Keratinocyte (primary cell): Measurements from ENCODE around the gene DNAJB13. TPM values are rescaled to one million over a fixed set of nuclear protein-coding genes. Genes with fewer than 3 reads are reported as not detected.

Experiments
- DNase-seq: peaks from one replicate; pipeline ENCODE4 v3.0.0-alpha.2; 2011; ENCODE audit warnings: low read depth, missing footprints, low spot score
- FAIRE-seq: peaks from 2 replicates; lab custom pipeline; 2011; peaks lifted over from hg19 to GRCh38; lab: Jason Lieb, UNC
- H2AFZ ChIP-seq: 2 replicates; pipeline ENCODE4 v1.6.0; 2012; ENCODE audit warnings: low read length, control low read depth, inconsistent platforms; ENCODE audit not compliant: control insufficient read depth
- H3K27ac ChIP-seq: 2 replicates; pipeline ENCODE4 v1.5.1; 2011; ENCODE audit warnings: low read length; ENCODE audit not compliant: control insufficient read depth, insufficient read depth
- H3K27me3 ChIP-seq: 3 replicates; pipeline ENCODE4 v1.6.0; 2011; ENCODE audit warnings: low read length; ENCODE audit not compliant: control insufficient read depth, insufficient read depth; ENCODE audit errors: extremely low read depth
- H3K36me3 ChIP-seq, 2 experiments: 2 replicates in 1 of 2; 3 replicates in 1 of 2; pipeline ENCODE4 v1.5.1; 2011; ENCODE audit warnings: low read length in 2 of 2, mild to moderate bottlenecking in 1 of 2; ENCODE audit not compliant: control insufficient read depth in 2 of 2, insufficient read depth in 2 of 2; ENCODE audit errors: extremely low read depth in 1 of 2
- H3K4me1 ChIP-seq: 3 replicates; pipeline ENCODE4 v1.5.1; 2011; ENCODE audit warnings: low read length; ENCODE audit not compliant: control insufficient read depth, insufficient read depth; ENCODE audit errors: extremely low read depth
- H3K4me2 ChIP-seq: 3 replicates; pipeline ENCODE4 v1.6.0; 2011; ENCODE audit warnings: low read depth, low read length; ENCODE audit not compliant: control insufficient read depth, insufficient read depth; ENCODE audit errors: extremely low read depth
- H3K4me3 ChIP-seq, 3 experiments: fragments of 200-600 bp in 1 of 3; sonication (generic) in 1 of 3; 2 replicates in 2 of 3; 3 replicates in 1 of 3; pipeline ENCODE4 v1.5.1; 2011 to 2016; ENCODE audit warnings: low read length in 3 of 3, mild to moderate bottlenecking in 3 of 3, control low read depth in 2 of 3, inconsistent platforms in 1 of 3, low read depth in 1 of 3, mixed read lengths in 1 of 3, mixed run types in 1 of 3, moderate library complexity in 1 of 3; ENCODE audit not compliant: control insufficient read depth in 2 of 3, insufficient read depth in 2 of 3; ENCODE audit errors: extremely low read depth in 1 of 3
- H3K79me2 ChIP-seq: 2 replicates; pipeline ENCODE4 v1.6.0; 2012; ENCODE audit warnings: low read length; ENCODE audit not compliant: control insufficient read depth, insufficient read depth
- H3K9ac ChIP-seq: 3 replicates; pipeline ENCODE4 v1.6.0; 2011; ENCODE audit warnings: low read length; ENCODE audit not compliant: control insufficient read depth, insufficient read depth; ENCODE audit errors: extremely low read depth
- H3K9me1 ChIP-seq: 3 replicates; pipeline ENCODE4 v1.6.0; 2011; ENCODE audit warnings: low read length; ENCODE audit not compliant: control insufficient read depth, insufficient read depth; ENCODE audit errors: extremely low read depth
- H3K9me3 ChIP-seq: 2 replicates; pipeline ENCODE4 v1.5.1; 2012; ENCODE audit warnings: low read depth, low read length; ENCODE audit not compliant: control insufficient read depth
- H4K20me1 ChIP-seq: 3 replicates; pipeline ENCODE4 v1.6.0; 2011; ENCODE audit warnings: low read length; ENCODE audit not compliant: control insufficient read depth, insufficient read depth; ENCODE audit errors: extremely low read depth
- CTCF ChIP-seq, 3 experiments: IDR thresholded peaks in 1 of 3; conservative IDR thresholded peaks in 1 of 3; optimal IDR thresholded peaks in 1 of 3; 2 replicates in 2 of 3; 3 replicates in 1 of 3; pipeline versions ENCODE3 to v1.5.1; 2011; ENCODE audit warnings: low read length in 3 of 3, mild to moderate bottlenecking in 3 of 3, moderate library complexity in 2 of 3, control low read depth in 1 of 3, inconsistent platforms in 1 of 3; ENCODE audit not compliant: insufficient read depth in 2 of 3; ENCODE audit errors: extremely low read depth in 1 of 3
- EZH2 ChIP-seq: IDR thresholded peaks from one replicate; pipeline ENCODE4 v1.6.1; 2012; ENCODE audit warnings: inconsistent platforms, mild to moderate bottlenecking, low read length, moderate library complexity
- dilution Hi-C: fragments of 300-500 bp; cut with MboI; formaldehyde crosslinking; loops from one replicate; pipeline ENCODE4 v1.7.0; 2020; ENCODE audit warnings: low sequenced_read_pairs; ENCODE audit not compliant: extremely low pct_ligation_motif_present
- polyA plus RNA-seq, 5 experiments: library from polyadenylated mRNA; depleted of rRNA in 3 of 5; stranded (reverse) in 3 of 5; stranded (forward) in 1 of 5; unstranded in 1 of 5; fragments of >200 nt; gene quantifications; 1 replicate in 1 of 5; 2 replicates in 3 of 5; 3 replicates in 1 of 5; pipeline versions ENCODE4 v1.2.1 to v1.2.3, GENCODE V29; 2011 to 2012; ENCODE audit warnings: missing spikeins in 2 of 5, low read depth in 1 of 5, low replicate concordance in 1 of 5

Gene DNAJB13
- polyA plus RNA-seq, 1 donor (not counting 4 experiments of a cell fraction or from before 2014, with no cell fraction given) = 0.09 TPM

GRCh38 chr11:74015919-74016684, 65.3 kb downstream of the DNAJB13 start:
- Histone ChIP-seq H4K20me1 (no peaks in the 10 kb centered on the region), H3K9me1 (no peaks in the 10 kb centered on the region), H3K79me2 (no peaks in the 10 kb centered on the region), H3K27me3 (no peaks in the 10 kb centered on the region), H3K36me3 (peaks cover 0 to 6% of the 10 kb centered on the region in 2 experiments), H3K4me3 (no peak overlapping the region), H3K27ac (no peak overlapping the region), H3K9ac (no peak overlapping the region), H2AFZ (no peak overlapping the region), H3K4me1 (no peaks in the 10 kb centered on the region), H3K4me2 (no peak overlapping the region), H3K9me3 (no peaks in the 10 kb centered on the region)
- FAIRE-seq (no peak), DNase-seq (no peak)
- dilution Hi-C loops = no loop called here
- TF ChIP-seq EZH2 = no peak
- TF ChIP-seq CTCF (optimal IDR thresholded peaks at IDR 0.05 in 1 of 3, IDR thresholded peaks at IDR 0.05 in 1 of 3, conservative IDR thresholded peaks at IDR 0.05 in 1 of 3; ENCODE audit: extremely low read depth in 1 of 3, insufficient read depth in 2 of 3, low read length in 3 of 3) = no peak

GRCh38 chr11:74017631-74018030, 66.8 kb downstream of the DNAJB13 start:
- H3K27me3 ChIP-seq = no peaks in the 10 kb centered on the region
- no peak overlapping the region for H3K4me3 ChIP-seq
- no peak overlapping the region for H3K9ac ChIP-seq
- TF ChIP-seq CTCF (optimal IDR thresholded peaks at IDR 0.05 in 1 of 3, IDR thresholded peaks at IDR 0.05 in 1 of 3, conservative IDR thresholded peaks at IDR 0.05 in 1 of 3; ENCODE audit: extremely low read depth in 1 of 3, insufficient read depth in 2 of 3, low read length in 3 of 3) (no peak), EZH2 (no peak)
- H4K20me1 ChIP-seq = no peaks in the 10 kb centered on the region
- no peak for FAIRE-seq
- H3K9me1 ChIP-seq = no peaks in the 10 kb centered on the region
- H3K36me3 ChIP-seq = peaks cover 0 to 6% of the 10 kb centered on the region in 2 experiments
- dilution Hi-C loops = no loop called here
- no peaks in the 10 kb centered on the region for H3K9me3 ChIP-seq
- no peaks in the 10 kb centered on the region for H3K4me1 ChIP-seq
- H3K79me2 ChIP-seq = no peaks in the 10 kb centered on the region
- H3K27ac ChIP-seq = no peak overlapping the region
- DNase-seq = no peak
- H2AFZ ChIP-seq = no peak overlapping the region
- H3K4me2 ChIP-seq = no peak overlapping the region
